HepG2 (cell line): ENCODE measurements around the gene AXIN2. TPM values are rescaled to one million over a fixed set of nuclear protein-coding genes. Genes with fewer than 3 reads are reported as not detected.
A peak's percentile ranks its signal among the peaks of the same experiment; 100 is the strongest.

Experiments used
- CREBL2 ChIP-seq: sonication (generic); formaldehyde crosslinking; IDR thresholded peaks from 2 replicates; pipeline ENCODE4 v1.8.1; 2023; ENCODE audit warnings: missing genetic modification reagents, mild to moderate bottlenecking, borderline replicate concordance
- DPF2 ChIP-seq: sonication (generic); formaldehyde crosslinking; IDR thresholded peaks from 2 replicates; pipeline ENCODE4 v1.4.0; 2020; ENCODE audit warnings: mild to moderate bottlenecking, low read depth, missing genetic modification reagents, borderline replicate concordance
- GTF2F1 ChIP-seq: fragments of 150-350 bp; IDR thresholded peaks from 2 replicates; pipeline ENCODE4 v1.6.1; 2014; ENCODE audit warnings: low read length
- IKZF1 ChIP-seq: fragments of 450-650 bp; IDR thresholded peaks from 2 replicates; pipeline ENCODE4 v1.7.1; 2016
- KLF12 ChIP-seq: sonication (generic); formaldehyde crosslinking; IDR thresholded peaks from 2 replicates; pipeline ENCODE4 v1.4.0; 2020; ENCODE audit warnings: missing genetic modification reagents, borderline replicate concordance
- NCOA5 ChIP-seq: sonication (generic); formaldehyde crosslinking; IDR thresholded peaks from 2 replicates; pipeline ENCODE4 v1.4.0; 2020; ENCODE audit warnings: missing genetic modification reagents
- PCBP2 ChIP-seq: fragments of 200-400 bp; formaldehyde crosslinking; optimal IDR thresholded peaks from 2 replicates; pipeline ENCODE3; 2018; ENCODE audit warnings: low read length, low read depth; ENCODE audit not compliant: poor library complexity, severe bottlenecking
- PTBP1 ChIP-seq: fragments of 200-400 bp; formaldehyde crosslinking; IDR thresholded peaks from 2 replicates; pipeline ENCODE4 v1.6.1; 2018; ENCODE audit warnings: low read length, low read depth; ENCODE audit not compliant: poor library complexity, severe bottlenecking
- SIX1 ChIP-seq: sonication (generic); formaldehyde crosslinking; IDR thresholded peaks from 2 replicates; pipeline ENCODE4 v1.4.0; 2020; ENCODE audit warnings: missing genetic modification reagents, borderline replicate concordance
- TAF1 ChIP-seq: sonication (generic); formaldehyde crosslinking; IDR thresholded peaks from 2 replicates; pipeline ENCODE4 v1.4.0; 2020; ENCODE audit warnings: missing genetic modification reagents
- TFDP2 ChIP-seq: sonication (generic); formaldehyde crosslinking; IDR thresholded peaks from 2 replicates; pipeline ENCODE4 v1.4.0; 2020; ENCODE audit warnings: missing genetic modification reagents
- XRCC5 ChIP-seq: fragments of 200-400 bp; formaldehyde crosslinking; optimal IDR thresholded peaks from 2 replicates; pipeline ENCODE3; 2017; ENCODE audit warnings: mild to moderate bottlenecking, low read length
- ZNF230 ChIP-seq: sonication (generic); formaldehyde crosslinking; IDR thresholded peaks from 2 replicates; pipeline ENCODE4 v1.4.0; 2020; ENCODE audit warnings: mild to moderate bottlenecking, missing genetic modification reagents
- ZNF263 ChIP-seq: sonication (generic); formaldehyde crosslinking; IDR thresholded peaks from 2 replicates; pipeline ENCODE4 v1.4.0; 2020; ENCODE audit warnings: missing genetic modification reagents
- ZNF446 ChIP-seq: sonication (generic); formaldehyde crosslinking; IDR thresholded peaks from 2 replicates; pipeline ENCODE4 v1.5.0; 2020; ENCODE audit warnings: mild to moderate bottlenecking, missing genetic modification reagents
- ZNF646 ChIP-seq: sonication (generic); formaldehyde crosslinking; IDR thresholded peaks from 2 replicates; pipeline ENCODE4 v1.9.0; 2021; ENCODE audit warnings: mild to moderate bottlenecking, missing genetic modification reagents
- ZNF740 ChIP-seq: sonication (generic); formaldehyde crosslinking; IDR thresholded peaks from 2 replicates; pipeline ENCODE4 v1.4.0; 2020; ENCODE audit warnings: missing genetic modification reagents
- ZNF800 ChIP-seq: sonication (generic); formaldehyde crosslinking; IDR thresholded peaks from 2 replicates; pipeline ENCODE4 v1.4.0; 2020; ENCODE audit warnings: missing genetic modification reagents
- ZSCAN29 ChIP-seq: sonication (generic); formaldehyde crosslinking; conservative IDR thresholded peaks from 2 replicates; pipeline ENCODE4 v1.4.0; 2020; ENCODE audit warnings: mild to moderate bottlenecking, missing genetic modification reagents
- polyA plus RNA-seq, 8 experiments: library from polyadenylated mRNA; depleted of rRNA in 3 of 8; stranded (reverse) in 7 of 8; unstranded in 1 of 8; fragments of >200 nt; fragmentation: Illumina TruSeq in 4 of 8; extraction: Trizol in 4 of 8; gene quantifications; 2 replicates each; pipeline versions ENCODE4 v1.2.1 to v1.2.3, GENCODE V29; 2011 to 2016; ENCODE audit warnings: low read depth in 4 of 8, missing spikeins in 1 of 8, mixed read lengths in 1 of 8; ENCODE audit not compliant: insufficient read depth in 1 of 8
- total RNA-seq, 5 experiments: library from RNA; depleted of rRNA; stranded (reverse); fragments of >200 nt; fragmentation: Illumina TruSeq; extraction: Trizol; gene quantifications; 2 replicates each; pipeline ENCODE4 v1.2.3, GENCODE V29; 2016; ENCODE audit warnings: low read depth in 1 of 5

Gene AXIN2
- total and polyA plus RNA-seq, 2 of the 13 experiments (the other 11 are each of a cell fraction or from before 2014, with no cell fraction given) = 58.6 to 63.4 TPM

- peak; percentile 80; the same call in 1 of the 2 replicates for TF ChIP-seq ZNF800 (CRISPR knock-in tag)
- no peak; the same call in 1 of the 2 replicates for TF ChIP-seq ZSCAN29
- TF ChIP-seq ZNF646 (CRISPR knock-in tag) = no peak
- TF ChIP-seq KLF12 (CRISPR knock-in tag) = peak; percentile 70; the same call in 1 of the 2 replicates
- no peak for TF ChIP-seq PCBP2
- peak; percentile 93 for TF ChIP-seq DPF2 (CRISPR knock-in tag)
- TF ChIP-seq TAF1 (CRISPR knock-in tag) = peak; percentile 76
- no peak for TF ChIP-seq NCOA5 (CRISPR knock-in tag)
- TF ChIP-seq XRCC5 = no peak
- no peak for TF ChIP-seq IKZF1
- TF ChIP-seq SIX1 (CRISPR knock-in tag) = peak; percentile 82; the same call in 1 of the 2 replicates
- 0 out of 2 replicates have a peak, but pooled peaks have one; percentile 66 for TF ChIP-seq ZNF740 (CRISPR knock-in tag)
- TF ChIP-seq TFDP2 = no peak
- no peak for TF ChIP-seq ZNF230 (CRISPR knock-in tag)
- TF ChIP-seq ZNF263 = peak; percentile 55; the same call in 1 of the 2 replicates
- no peak for TF ChIP-seq PTBP1
- no peak for TF ChIP-seq ZNF446 (CRISPR knock-in tag)
- no peak for TF ChIP-seq CREBL2 (CRISPR knock-in tag)
- TF ChIP-seq GTF2F1 = no peak
Measured at GRCh38 chr17:65557349-65558310, 3.8 kb downstream of the AXIN2 start (continued).
